ENCODE results near the gene UNC5A.

DNA sequence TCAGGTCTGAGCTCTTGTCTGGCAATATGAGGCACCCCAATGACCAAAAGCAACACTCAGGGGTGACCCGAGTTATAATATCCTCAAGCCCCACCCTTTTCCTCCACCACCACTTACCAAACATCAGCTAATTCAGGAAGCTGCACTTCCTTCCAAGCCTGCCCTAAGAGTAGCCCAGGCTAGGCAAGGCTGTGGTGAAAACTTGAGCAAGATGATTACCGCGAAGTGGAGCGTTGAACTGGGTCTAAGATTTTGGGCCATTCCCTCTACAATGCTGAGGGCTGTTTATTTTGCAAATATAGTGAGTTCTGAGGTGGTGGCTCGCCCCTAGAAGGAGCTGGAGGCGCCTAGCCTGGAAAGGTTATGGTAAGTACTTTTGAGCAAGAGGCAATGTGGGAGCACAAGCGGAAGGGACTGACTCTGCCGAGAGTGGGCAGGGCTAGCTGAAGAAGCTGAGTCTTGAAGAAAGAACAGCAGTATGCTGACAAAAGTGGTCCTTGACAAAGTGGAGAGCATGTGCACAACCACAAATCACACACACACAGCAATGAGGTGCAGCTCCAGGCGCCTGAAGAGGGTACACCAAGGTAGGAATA is 89.0 kb downstream of the UNC5A start, which contains the start of gene HK3:
- TF ChIP-seq POLR2AphosphoS5 (IDR thresholded peaks at IDR 0.05; ENCODE audit: low read depth, low read length) (no peak), TAF1 (IDR thresholded peaks at IDR 0.05; ENCODE audit: borderline replicate concordance, insufficient read depth, low read length) (no peak), SIN3A (IDR thresholded peaks at IDR 0.05; ENCODE audit: borderline replicate concordance, insufficient read depth, low read length) (no peak)
- TF ChIP-seq, protein P1, sequence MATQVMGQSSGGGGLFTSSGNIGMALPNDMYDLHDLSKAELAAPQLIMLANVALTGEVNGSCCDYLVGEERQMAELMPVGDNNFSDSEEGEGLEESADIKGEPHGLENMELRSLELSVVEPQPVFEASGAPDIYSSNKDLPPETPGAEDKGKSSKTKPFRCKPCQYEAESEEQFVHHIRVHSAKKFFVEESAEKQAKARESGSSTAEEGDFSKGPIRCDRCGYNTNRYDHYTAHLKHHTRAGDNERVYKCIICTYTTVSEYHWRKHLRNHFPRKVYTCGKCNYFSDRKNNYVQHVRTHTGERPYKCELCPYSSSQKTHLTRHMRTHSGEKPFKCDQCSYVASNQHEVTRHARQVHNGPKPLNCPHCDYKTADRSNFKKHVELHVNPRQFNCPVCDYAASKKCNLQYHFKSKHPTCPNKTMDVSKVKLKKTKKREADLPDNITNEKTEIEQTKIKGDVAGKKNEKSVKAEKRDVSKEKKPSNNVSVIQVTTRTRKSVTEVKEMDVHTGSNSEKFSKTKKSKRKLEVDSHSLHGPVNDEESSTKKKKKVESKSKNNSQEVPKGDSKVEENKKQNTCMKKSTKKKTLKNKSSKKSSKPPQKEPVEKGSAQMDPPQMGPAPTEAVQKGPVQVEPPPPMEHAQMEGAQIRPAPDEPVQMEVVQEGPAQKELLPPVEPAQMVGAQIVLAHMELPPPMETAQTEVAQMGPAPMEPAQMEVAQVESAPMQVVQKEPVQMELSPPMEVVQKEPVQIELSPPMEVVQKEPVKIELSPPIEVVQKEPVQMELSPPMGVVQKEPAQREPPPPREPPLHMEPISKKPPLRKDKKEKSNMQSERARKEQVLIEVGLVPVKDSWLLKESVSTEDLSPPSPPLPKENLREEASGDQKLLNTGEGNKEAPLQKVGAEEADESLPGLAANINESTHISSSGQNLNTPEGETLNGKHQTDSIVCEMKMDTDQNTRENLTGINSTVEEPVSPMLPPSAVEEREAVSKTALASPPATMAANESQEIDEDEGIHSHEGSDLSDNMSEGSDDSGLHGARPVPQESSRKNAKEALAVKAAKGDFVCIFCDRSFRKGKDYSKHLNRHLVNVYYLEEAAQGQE (IDR thresholded peaks at IDR 0.05; ENCODE audit: insufficient read depth in 1 of 2, low read depth in 2 of 2, low read length in 2 of 2): no peak

All from PFSK-1 (cell line).